GM03348 (cell line): ENCODE measurements around the gene CD164L2.
A peak's percentile ranks its signal among the peaks of the same experiment; 100 is the strongest.

Source experiments
- DNase-seq: peaks from one replicate; pipeline ENCODE4 v3.0.0; 2012; ENCODE audit warnings: low spot score

Gene CD164L2

DNA sequence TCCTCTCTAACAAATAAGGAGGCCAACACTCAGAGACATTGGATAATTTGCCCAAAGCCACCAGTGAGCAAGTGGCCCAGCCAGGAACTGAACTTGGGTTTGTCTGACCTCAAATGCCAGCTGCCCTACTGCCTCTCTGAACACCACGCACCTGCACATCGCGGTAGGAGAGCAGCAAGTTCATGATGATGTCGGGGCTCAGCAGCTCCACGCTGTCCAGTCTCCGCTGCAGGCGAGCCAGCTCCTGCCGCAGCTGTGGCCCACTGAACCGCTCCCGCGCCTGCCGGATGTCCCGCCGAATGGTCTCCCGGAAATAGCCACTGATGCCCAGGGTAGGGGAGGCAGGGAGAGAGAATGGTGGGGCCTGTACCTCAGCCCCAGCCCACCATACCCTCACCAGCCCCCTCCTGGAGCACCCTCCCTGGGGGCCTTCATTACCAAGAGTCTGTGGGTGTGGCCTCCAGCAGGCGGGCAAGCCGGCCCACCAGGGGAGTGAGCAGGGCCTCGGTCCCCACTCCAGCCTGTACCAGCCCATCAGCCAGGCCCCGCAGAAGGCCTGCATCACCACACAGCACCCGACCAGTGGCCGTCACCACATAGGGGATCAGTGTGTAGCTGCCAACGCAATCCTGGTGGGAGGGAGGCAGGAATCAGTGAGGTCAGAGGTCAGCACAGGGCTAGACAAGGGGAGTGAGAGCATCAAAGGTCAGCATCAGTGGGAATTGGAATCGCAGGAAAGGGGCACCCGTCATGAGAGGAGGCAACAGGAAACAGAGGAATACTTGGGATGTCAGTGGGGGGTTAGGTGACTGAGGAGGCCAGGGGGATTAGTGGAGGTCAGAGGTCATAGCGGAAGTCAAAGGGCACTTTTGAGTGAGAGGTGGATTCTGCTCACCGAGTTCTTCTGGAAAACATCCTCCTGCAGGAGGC lies 19.1 kb downstream of the CD164L2 start:
- no peak for DNase-seq

- no peak for DNase-seq
Measured at GRCh38 chr1:27361553-27361952, 21.6 kb downstream of the CD164L2 start.

GRCh38 chr1:27361044-27361402 lies 22.1 kb downstream of the CD164L2 start:
- no peak for DNase-seq

GRCh38 chr1:27360159-27361043 lies 22.7 kb downstream of the CD164L2 start:
- no peak for DNase-seq

DNA sequence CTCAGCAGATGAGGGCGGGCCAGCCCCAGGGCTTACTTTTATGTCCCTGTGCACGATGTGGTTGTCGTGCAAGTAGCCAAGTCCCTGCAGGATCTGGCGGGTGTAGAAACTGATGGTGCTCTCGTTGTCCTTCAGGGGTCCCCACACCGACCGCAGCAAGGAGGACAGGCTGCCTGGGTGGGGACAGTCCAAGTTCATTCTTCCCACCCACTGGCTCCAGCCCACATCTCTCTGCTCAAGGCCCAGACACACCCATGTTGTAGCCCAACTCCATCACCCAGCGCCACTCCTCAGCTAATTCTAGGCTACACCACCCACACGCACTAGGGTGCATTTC lies 23.3 kb downstream of the CD164L2 start:
- no peak for DNase-seq

DNA sequence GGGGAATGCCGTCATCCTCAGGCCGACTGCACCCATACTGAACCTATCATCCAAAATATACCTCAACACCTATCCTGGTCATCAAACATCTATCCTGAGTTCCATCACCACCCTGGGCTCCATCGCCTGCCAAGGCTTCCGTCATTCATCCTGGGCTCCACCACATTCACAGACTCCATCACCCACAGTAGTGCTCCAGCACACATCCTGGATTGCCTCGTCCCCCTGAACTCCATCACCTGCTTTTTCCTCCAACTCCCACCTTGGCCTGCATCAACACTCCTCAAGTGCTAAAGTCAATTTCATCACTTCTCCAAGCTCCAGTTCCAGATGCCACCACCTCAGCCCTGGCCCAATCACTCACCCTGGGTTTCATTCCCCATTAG lies 24.2 kb downstream of the CD164L2 start:
- DNase-seq: no peak

DNA sequence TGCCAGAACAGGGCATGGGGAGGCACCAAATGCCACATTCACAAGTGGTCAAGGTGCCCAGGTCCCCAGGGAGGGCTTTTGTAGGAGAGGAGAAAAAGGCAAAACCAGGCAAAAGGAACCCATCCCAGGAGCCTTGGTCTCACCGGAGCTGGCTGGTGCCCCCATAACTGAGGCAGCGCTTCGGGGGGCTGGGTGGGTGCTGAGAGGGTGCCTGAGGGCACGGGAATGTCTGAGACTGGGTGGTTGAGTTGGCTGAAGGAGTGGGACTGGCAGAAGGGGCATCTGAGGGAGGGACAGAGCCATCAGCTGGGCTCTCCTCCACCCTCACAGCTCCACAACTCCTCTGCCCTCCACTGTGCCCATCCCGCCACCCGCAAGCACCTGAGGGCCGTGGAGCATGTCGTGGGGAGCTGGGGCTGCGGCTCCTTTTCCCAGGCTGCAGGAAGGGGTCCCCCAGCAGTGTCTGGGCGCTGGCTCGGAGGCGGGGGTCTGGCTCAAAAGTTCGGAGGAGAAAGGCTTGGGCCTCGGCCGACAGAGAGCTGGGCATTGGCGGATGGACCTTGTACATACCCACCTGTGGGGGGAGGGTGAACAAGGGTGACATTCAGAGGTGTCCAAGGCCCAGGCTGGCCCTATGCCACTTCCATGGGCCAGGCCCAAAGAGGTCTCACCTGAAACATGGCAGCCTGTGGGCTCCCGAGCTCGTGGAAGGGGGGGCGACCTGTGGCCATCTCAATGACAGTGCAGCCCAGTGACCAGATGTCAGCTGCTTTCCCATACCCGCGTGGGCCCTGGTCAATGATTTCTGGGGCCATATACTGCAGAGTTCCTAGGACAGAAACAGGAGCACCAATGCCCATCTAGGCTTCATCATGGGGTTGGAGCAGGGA lies 24.9 kb downstream of the CD164L2 start:
- DNase-seq: no peak

DNA sequence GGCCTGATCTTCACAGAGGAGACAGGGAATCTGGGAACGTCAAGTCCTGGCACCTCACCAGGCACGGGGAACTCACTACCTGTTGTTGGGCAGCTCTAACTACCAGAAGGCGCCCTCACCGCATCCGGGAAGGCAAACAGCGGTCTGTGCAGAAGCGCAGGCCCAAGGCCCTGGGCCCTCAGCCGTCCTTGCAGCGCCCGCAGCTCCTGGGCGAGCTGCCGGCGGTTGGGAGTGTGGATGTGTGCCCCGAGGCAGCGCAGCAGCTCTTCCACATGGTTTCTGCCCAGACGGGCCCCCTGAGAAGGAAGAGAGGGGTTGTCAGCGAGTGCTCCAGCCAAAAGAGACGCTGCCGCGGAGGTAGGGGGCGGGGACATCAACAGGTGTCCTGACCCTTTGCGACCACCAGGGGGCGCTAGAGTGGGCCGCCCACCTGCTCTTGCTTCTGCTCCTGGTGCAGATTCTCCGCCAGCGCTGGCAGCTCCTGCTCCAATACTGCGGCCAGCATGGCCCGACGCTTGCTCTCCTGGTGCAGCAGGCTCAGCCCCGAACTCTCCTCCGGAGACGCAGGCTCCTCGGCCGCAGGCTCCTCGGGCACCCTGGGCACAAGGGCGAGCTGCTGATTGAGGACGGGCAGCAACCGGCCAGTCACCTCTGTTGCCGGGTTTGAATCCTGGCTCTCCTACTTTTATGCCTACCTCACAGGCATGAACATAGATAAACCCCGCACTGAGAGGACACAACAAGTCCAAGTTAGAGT lies 25.7 kb downstream of the CD164L2 start:
- peak; percentile 87 for DNase-seq

- DNase-seq: no peak
Measured at GRCh38 chr1:27356619-27357280, 26.4 kb downstream of the CD164L2 start.

DNA sequence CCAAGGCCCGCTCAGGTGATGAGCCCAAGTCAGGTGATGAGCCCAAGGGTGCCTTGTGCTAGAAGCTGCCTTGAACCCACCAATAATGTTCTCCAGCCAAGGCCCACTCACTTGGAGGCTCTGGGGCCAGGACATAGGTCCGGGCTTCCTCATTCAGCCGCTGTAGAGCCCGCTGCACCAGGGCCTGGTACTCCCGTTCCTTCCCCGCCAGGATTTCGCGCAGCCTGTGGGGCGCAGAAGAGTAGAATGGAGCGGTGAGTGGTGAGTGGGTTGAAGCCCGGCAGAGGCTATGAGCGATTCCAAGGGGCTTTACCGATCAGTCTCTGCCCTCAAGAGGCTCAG lies 26.9 kb downstream of the CD164L2 start:
- DNase-seq: no peak

GRCh38 chr1:27355683-27356082 lies 27.4 kb downstream of the CD164L2 start:
- no peak for DNase-seq

- no peak for DNase-seq
Measured at GRCh38 chr1:27353629-27354028, 29.5 kb downstream of the CD164L2 start.

- DNase-seq: no peak
Measured at GRCh38 chr1:27353166-27353565, 30.0 kb downstream of the CD164L2 start.

- DNase-seq: no peak
Measured at GRCh38 chr1:27351541-27352107, 31.5 kb downstream of the CD164L2 start.

- DNase-seq: no peak
Measured at GRCh38 chr1:27350663-27351540, 32.2 kb downstream of the CD164L2 start.

DNA sequence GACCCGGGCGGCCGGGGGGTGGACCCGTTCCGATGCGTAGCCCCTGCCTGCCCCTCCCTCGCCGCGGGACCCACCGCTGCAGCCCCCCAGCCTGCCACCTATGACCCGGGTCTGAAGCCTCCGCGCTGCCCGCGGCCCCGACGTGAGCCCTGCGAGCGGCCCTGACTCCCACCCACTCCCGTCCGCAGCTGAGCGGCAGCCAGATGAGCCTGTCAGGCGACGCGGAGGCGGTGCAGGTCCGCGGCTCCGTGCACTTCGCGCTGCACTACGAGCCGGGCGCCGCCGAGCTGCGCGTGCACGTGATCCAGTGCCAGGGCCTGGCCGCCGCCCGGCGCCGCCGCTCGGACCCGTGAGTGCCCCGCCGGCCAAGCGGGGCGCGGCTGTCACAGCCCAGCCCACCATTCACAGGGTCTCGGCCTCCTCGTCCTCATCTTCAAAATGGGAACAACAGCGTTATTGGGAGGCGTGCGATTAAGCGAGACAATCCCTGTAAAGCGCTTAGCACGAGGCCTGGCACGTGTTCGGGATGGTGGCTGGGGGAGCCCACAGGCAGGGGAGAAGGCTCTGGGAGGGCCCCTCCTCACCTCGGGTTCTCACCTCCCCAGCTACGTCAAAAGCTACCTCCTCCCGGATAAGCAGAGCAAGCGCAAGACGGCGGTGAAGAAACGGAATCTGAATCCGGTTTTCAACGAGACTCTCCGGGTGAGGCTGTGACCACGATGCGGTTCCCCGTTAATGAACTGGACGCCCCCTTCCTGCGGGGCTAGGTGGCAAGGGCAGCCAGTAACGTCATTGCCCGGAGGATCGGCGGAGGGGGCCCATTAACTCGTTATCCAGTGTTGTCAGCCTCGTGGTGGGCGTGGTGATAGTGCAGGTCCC lies 33.1 kb downstream of the CD164L2 start:
- DNase-seq: peak; percentile 85

- DNase-seq: peak; percentile 47
Measured at GRCh38 chr1:27348861-27349783, 34.0 kb downstream of the CD164L2 start.
